C4-2B (cell line): ENCODE results near the gene TECRL.

Source experiments
- H3K27ac ChIP-seq: fragments of 450-650 bp; 2 replicates; pipeline ENCODE4 v1.5.1; 2017
- ZFX ChIP-seq: fragments of 450-650 bp; IDR thresholded peaks from 2 replicates; pipeline ENCODE4 v1.6.1; 2017
- TF ChIP-seq, protein P1 (sequence below): fragments of 450-650 bp; conservative IDR thresholded peaks from 2 replicates; pipeline ENCODE4 v1.5.1; 2017; ENCODE audit warnings: mild to moderate bottlenecking

TECRL gene

GRCh38 chr4:64399313-64400109 is 9.7 kb downstream of the TECRL start:
- TF ChIP-seq, protein P1, sequence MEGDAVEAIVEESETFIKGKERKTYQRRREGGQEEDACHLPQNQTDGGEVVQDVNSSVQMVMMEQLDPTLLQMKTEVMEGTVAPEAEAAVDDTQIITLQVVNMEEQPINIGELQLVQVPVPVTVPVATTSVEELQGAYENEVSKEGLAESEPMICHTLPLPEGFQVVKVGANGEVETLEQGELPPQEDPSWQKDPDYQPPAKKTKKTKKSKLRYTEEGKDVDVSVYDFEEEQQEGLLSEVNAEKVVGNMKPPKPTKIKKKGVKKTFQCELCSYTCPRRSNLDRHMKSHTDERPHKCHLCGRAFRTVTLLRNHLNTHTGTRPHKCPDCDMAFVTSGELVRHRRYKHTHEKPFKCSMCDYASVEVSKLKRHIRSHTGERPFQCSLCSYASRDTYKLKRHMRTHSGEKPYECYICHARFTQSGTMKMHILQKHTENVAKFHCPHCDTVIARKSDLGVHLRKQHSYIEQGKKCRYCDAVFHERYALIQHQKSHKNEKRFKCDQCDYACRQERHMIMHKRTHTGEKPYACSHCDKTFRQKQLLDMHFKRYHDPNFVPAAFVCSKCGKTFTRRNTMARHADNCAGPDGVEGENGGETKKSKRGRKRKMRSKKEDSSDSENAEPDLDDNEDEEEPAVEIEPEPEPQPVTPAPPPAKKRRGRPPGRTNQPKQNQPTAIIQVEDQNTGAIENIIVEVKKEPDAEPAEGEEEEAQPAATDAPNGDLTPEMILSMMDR = no peak
- no peak for TF ChIP-seq ZFX
- no peak overlapping the region for H3K27ac ChIP-seq

DNA sequence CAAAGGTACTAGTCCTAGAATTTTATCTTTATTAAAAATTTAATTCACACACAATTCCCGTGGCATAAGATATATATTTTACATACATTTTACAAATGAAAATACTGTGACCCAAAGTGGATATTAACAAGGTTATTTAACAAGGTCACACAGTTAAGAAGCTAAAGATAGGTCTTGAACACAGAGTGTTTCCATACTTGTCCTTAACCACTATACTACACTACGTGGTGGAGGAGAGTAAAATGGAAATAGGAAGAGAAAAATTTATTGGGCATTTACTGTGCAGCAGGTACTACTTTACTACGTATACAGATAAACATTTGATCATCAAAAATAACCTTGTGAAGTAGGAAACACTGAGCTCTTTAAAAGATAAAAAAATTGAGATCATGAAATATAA is 14.8 kb downstream of the TECRL start:
- no peak for TF ChIP-seq ZFX
- TF ChIP-seq, protein P1 = no peak
- H3K27ac ChIP-seq = no peak overlapping the region

GRCh38 chr4:64388252-64388651 is 21.0 kb downstream of the TECRL start:
- no peak overlapping the region for H3K27ac ChIP-seq
- TF ChIP-seq, protein P1 = no peak
- no peak for TF ChIP-seq ZFX

DNA sequence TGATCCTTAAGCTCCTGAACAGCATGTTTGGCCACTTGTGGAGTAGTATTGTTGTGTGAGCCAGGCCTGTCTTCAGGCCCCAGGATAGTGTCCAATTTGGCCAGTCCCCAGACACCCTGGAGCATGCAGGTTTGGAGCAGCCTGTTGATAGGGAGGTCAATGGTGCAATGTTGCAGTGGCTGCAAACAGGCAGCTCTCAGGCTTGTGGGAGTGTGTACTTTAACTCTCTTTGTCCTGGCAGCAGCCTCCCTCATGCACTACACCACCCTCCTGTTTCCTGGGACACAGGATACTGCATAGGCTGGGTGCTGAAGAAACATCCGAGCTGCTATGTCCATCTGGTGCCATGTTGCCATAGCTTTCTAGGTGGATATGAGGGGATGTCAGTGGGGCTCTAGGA is 24.0 kb downstream of the TECRL start:
- TF ChIP-seq ZFX = no peak
- TF ChIP-seq, protein P1 = no peak
- H3K27ac ChIP-seq = no peak overlapping the region

DNA sequence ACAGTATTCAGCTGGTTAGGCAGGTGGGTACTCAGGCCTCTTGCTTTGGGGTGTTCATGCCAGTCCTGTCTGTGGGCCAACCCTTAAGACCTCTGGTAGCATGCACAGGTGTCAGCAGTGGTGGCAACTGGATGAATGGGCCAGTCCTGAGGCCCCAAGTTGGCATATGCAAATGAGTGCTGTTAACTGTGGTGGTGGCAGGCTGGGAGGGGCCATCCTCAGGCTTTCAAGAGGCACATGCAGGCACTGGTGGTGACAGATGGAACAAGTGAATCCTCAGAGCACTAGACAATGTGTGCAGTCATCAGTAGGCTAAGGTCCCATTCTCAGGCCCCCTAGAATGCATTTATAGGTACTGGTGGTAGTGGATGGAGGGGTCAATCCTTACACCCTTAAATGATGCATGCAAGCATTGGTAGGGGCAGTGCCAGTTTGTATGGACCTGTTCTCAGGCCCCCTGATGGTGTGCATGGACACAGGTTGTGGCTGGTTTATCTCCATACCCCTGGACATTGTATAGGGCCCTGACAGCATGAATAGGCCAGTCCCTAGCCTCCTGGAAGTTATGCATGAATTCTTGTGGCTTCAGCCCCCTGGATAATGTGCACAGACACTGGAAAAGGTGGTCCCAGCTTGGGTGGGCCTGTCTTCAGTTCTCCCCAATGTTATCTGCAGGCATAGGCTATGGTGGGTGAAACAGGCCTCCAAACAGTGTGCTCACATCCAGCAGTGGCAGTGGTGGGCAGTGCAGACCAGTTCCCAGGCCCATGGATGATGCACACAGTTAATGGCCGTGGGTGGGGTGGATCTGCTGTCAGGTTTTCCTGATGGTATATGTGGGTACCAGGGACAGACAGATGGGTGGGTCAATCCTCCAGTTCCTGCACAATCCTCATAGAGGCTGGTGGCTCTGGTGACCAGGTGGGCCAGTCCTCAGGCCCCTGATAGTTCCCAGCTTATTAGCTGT is 24.7 kb downstream of the TECRL start:
- H3K27ac ChIP-seq = no peak overlapping the region
- TF ChIP-seq, protein P1 = no peak
- TF ChIP-seq ZFX = no peak

DNA sequence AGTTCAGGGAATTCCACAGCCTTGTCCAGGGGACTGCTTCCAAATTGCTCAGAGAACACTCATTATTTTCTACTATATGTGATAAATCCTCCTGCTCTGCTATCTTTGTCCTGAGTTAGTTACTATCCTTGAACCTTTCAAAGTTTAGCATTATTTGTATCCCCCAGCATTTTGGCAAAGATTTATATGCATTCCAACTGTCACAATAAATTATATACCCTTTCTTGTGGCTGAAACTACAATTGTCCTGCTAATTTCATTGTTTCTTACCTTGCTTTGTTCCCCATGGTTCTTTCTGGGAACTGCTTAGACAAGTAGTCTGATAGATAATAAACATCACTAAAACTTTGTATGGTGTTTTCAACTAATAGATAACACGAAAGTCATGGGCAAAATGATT is 40.5 kb downstream of the TECRL start:
- TF ChIP-seq, protein P1 = no peak
- no peak for TF ChIP-seq ZFX
- no peak overlapping the region for H3K27ac ChIP-seq

DNA sequence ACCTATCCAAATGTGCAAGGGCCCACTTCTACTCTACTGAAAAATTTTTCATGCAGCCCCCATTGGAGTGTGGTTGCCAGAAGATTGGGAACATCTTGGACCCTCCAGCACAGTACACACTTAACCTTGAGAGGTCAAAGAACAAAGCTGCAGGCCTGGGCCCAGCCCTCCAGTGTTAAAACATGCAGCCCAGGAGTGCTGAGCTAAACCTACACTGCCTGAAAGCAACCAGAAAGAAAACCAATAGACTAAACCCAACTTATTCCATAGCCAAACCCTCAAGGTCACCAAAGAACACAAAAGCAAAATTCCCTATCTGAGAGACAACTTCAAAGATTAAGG is 47.9 kb downstream of the TECRL start:
- no peak overlapping the region for H3K27ac ChIP-seq
- no peak for TF ChIP-seq ZFX
- TF ChIP-seq, protein P1 = no peak
